Hindlimb muscle (tissue), 1 donor: ENCODE data around the gene TCFL5. TPM values are rescaled to one million over a fixed set of nuclear protein-coding genes. Genes with fewer than 3 reads are reported as not detected.

Source experiments
- DNase-seq: peaks from one replicate; pipeline ENCODE4 v3.0.0-alpha.2; 2013
- polyA plus RNA-seq: library from polyadenylated mRNA; unstranded; fragments of 120-200 nt; gene quantifications from one replicate; pipeline ENCODE4 v1.2.1, GENCODE V29; 2013; ENCODE audit not compliant: insufficient read length

TCFL5 gene
- polyA plus RNA-seq, 1 donor = 8.8 TPM

GRCh38 chr20:62832951-62833391 is 28.7 kb downstream of the TCFL5 start:
- DNase-seq = no peak

- no peak for DNase-seq
Observed at GRCh38 chr20:62832212-62832922, 29.3 kb downstream of the TCFL5 start.

GRCh38 chr20:62831854-62832211 is 29.8 kb downstream of the TCFL5 start:
- DNase-seq = no peak

GRCh38 chr20:62831361-62831788 is 30.2 kb downstream of the TCFL5 start:
- DNase-seq = no peak

- no peak for DNase-seq
Observed at GRCh38 chr20:62830821-62831220, 30.8 kb downstream of the TCFL5 start.

- DNase-seq = no peak
Observed at GRCh38 chr20:62830251-62830650, 31.4 kb downstream of the TCFL5 start.

- DNase-seq = no peak
Observed at GRCh38 chr20:62829231-62830230, 32.1 kb downstream of the TCFL5 start.

- DNase-seq = no peak
Observed at GRCh38 chr20:62828511-62829230, 33.0 kb downstream of the TCFL5 start.

- DNase-seq = no peak
Observed at GRCh38 chr20:62828051-62828450, 33.6 kb downstream of the TCFL5 start.

GRCh38 chr20:62827311-62828038 is 34.1 kb downstream of the TCFL5 start:
- DNase-seq = no peak

GRCh38 chr20:62826646-62827310 is 34.8 kb downstream of the TCFL5 start:
- no peak for DNase-seq

- DNase-seq = no peak
Observed at GRCh38 chr20:62825986-62826645, 35.5 kb downstream of the TCFL5 start.

GRCh38 chr20:62825333-62825985 is 36.2 kb downstream of the TCFL5 start:
- no peak for DNase-seq

GRCh38 chr20:62824476-62825332 is 36.9 kb downstream of the TCFL5 start:
- DNase-seq = no peak

- DNase-seq = no peak
Observed at GRCh38 chr20:62823688-62824475, 37.7 kb downstream of the TCFL5 start.

- DNase-seq = no peak
Observed at GRCh38 chr20:62822788-62823651, 38.6 kb downstream of the TCFL5 start.

GRCh38 chr20:62822239-62822787 is 39.3 kb downstream of the TCFL5 start:
- no peak for DNase-seq
